Lung (tissue), 12 donors: ENCODE results near the gene XXYLT1. TPM values are rescaled to one million over a fixed set of nuclear protein-coding genes. Genes with fewer than 3 reads are reported as not detected.

Source experiments
- ATAC-seq: fragments of 200-7000 bp; cut with Tn5 transposase; one replicate; pipeline ENCODE4 v1.9.1; 2020; ENCODE audit warnings: moderate number of reproducible peaks; ENCODE audit not compliant: insufficient read depth, low FRiP score
- DNase-seq, 3 donors: peaks; one replicate each; pipeline ENCODE4 v3.0.0-alpha.2; 2013 to 2017
- H3K27ac ChIP-seq, 2 donors: one replicate each; pipeline ENCODE4 v1.5.1; 2013; ENCODE audit warnings: mild to moderate bottlenecking in 2 of 2, moderate library complexity in 2 of 2, control low read depth in 1 of 2, inconsistent platforms in 1 of 2, low read depth in 1 of 2, low read length in 1 of 2
- H3K27me3 ChIP-seq, 3 donors: one replicate each; pipeline ENCODE4 v1.5.1; 2013; ENCODE audit warnings: low read length in 2 of 3; ENCODE audit not compliant: control insufficient read depth in 3 of 3, insufficient read depth in 3 of 3
- H3K36me3 ChIP-seq, 4 donors: one replicate each; pipeline ENCODE4 v1.5.1; 2013; ENCODE audit warnings: low read length in 4 of 4, mild to moderate bottlenecking in 1 of 4, moderate library complexity in 1 of 4; ENCODE audit not compliant: control insufficient read depth in 4 of 4, insufficient read depth in 4 of 4
- H3K4me1 ChIP-seq, 5 donors: one replicate each; pipeline ENCODE4 v1.5.1; 2013; ENCODE audit warnings: low read length in 5 of 5, mild to moderate bottlenecking in 2 of 5, moderate library complexity in 1 of 5; ENCODE audit not compliant: control insufficient read depth in 5 of 5, insufficient read depth in 5 of 5
- H3K4me3 ChIP-seq: one replicate; pipeline ENCODE4 v1.5.1; 2013; ENCODE audit warnings: mild to moderate bottlenecking, control low read depth, moderate library complexity
- H3K9ac ChIP-seq, 2 donors: one replicate each; pipeline ENCODE4 v1.5.1; 2013; ENCODE audit warnings: low read length in 2 of 2, control low read depth in 1 of 2; ENCODE audit not compliant: insufficient read depth in 1 of 2
- H3K9me3 ChIP-seq, 4 donors: one replicate each; pipeline ENCODE4 v1.5.1; 2013; ENCODE audit warnings: low read length in 3 of 4, mild to moderate bottlenecking in 1 of 4, moderate library complexity in 1 of 4; ENCODE audit not compliant: control insufficient read depth in 4 of 4, insufficient read depth in 3 of 4
- WGBS, 2 donors: extraction: QIAGEN DNeasy Blood & Tissue Kit; methylation state at CpG; one replicate each; pipeline ENCODE4 v1.1.7; 2013; 5-methylcytosine and 5-hydroxymethylcytosine counted together
- polyA plus RNA-seq, 2 donors: library from polyadenylated mRNA; stranded (reverse); fragments of 200-250 nt; gene quantifications; one replicate each; pipeline ENCODE4 v1.2.1, GENCODE V29; 2013
- total RNA-seq, 2 donors: library from RNA; depleted of rRNA in 1 of 2; stranded (reverse); fragments of >200 nt in 1 of 2; gene quantifications; one replicate each; pipeline ENCODE4 v1.2.1, GENCODE V29; 2014 to 2021
- TF ChIP-seq, protein P1 (sequence below): IDR thresholded peaks from 2 replicates; pipeline ENCODE4 v1.5.1; 2012; ENCODE audit warnings: mild to moderate bottlenecking; ENCODE audit errors: control extremely low read depth, extremely low read depth
- donor health status: control.
- donor health status: control.
- donor health status: Bipolar disorder and iron deficiency.
- donor health status: healthy.
- donor health status: DM: yes; HTN: yes; CAD: no.

Gene XXYLT1
- total and polyA plus RNA-seq, 4 donors: 4.7 to 15.4 (median 11.4) TPM

DNA sequence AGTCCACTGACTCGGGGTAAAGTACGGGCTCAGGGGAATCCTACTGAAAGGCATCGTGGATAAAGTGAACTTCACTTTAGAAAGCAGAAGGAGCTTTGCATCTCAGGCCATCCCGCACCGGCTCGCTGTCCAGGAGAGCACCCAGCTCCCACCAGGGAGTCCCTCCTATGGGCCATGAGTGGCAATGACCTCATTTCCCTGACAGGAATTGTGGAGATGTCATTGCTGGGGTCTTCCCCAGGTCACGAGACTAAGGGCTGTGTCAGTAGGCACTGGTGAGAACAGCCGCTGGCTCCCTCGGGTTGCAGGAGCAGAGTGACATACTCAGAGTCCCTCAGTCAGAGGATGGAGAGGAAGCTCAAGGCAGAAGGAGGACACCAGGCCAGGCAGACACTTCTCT, 97.3 kb downstream of the XXYLT1 start:
- ATAC-seq: no peak
- peaks cover 0 to 10% (median 8%) of the 10 kb centered on the region in 5 donors for H3K4me1 ChIP-seq

DNA sequence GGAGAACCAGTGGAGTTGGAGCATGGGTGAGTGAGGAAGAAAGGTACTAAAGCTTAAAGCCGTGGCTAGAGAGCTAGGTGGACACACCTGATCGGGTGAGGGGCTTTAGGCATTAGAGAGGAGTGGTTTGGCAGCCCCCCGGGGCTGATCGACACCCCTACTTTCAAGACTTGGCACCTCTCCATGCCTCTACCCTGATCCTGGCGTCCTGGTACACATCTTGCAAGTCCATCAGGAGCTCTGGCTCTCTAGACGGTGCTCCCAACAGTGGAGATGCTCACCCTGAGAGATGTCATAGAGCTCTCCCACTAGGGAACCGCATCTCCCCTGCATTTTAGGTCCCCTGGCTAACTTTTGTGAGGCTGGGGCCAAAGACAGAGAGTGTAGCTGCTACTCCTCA, 98.1 kb downstream of the XXYLT1 start:
- H3K4me1 ChIP-seq: peaks cover 0 to 5% (median under 1%) of the 10 kb centered on the region in 5 donors
- H3K4me3 ChIP-seq: no peak overlapping the region
- H3K36me3 ChIP-seq: peaks cover 0 to 5% (median 0%) of the 10 kb centered on the region in 4 donors
- DNase-seq (no peak), ATAC-seq (no peak)
- no peaks in the 10 kb centered on the region for H3K27me3 ChIP-seq
- TF ChIP-seq, protein P1, sequence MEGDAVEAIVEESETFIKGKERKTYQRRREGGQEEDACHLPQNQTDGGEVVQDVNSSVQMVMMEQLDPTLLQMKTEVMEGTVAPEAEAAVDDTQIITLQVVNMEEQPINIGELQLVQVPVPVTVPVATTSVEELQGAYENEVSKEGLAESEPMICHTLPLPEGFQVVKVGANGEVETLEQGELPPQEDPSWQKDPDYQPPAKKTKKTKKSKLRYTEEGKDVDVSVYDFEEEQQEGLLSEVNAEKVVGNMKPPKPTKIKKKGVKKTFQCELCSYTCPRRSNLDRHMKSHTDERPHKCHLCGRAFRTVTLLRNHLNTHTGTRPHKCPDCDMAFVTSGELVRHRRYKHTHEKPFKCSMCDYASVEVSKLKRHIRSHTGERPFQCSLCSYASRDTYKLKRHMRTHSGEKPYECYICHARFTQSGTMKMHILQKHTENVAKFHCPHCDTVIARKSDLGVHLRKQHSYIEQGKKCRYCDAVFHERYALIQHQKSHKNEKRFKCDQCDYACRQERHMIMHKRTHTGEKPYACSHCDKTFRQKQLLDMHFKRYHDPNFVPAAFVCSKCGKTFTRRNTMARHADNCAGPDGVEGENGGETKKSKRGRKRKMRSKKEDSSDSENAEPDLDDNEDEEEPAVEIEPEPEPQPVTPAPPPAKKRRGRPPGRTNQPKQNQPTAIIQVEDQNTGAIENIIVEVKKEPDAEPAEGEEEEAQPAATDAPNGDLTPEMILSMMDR: no peak
- no peak overlapping the region for H3K27ac ChIP-seq
- WGBS, 2 donors: 92 to 96% methylated on average over 7 of the region's 7 CpGs
- H3K9ac ChIP-seq: no peak overlapping the region
- no peaks in the 10 kb centered on the region for H3K9me3 ChIP-seq

More for the DNA sequence above, 97.3 kb downstream of the XXYLT1 start:
- no peak overlapping the region for H3K27ac ChIP-seq
- H3K9ac ChIP-seq: no peak overlapping the region
- H3K36me3 ChIP-seq: peaks cover 0 to 5% (median 0%) of the 10 kb centered on the region in 4 donors
- whole genome bisulfite sequencing, 2 donors: 83 to 84% methylated on average over 9 of the region's 9 CpGs
- no peaks in the 10 kb centered on the region for H3K27me3 ChIP-seq
- DNase-seq: no peak
- TF ChIP-seq, protein P1: no peak
- H3K9me3 ChIP-seq: no peaks in the 10 kb centered on the region
- H3K4me3 ChIP-seq: no peak overlapping the region

DNA sequence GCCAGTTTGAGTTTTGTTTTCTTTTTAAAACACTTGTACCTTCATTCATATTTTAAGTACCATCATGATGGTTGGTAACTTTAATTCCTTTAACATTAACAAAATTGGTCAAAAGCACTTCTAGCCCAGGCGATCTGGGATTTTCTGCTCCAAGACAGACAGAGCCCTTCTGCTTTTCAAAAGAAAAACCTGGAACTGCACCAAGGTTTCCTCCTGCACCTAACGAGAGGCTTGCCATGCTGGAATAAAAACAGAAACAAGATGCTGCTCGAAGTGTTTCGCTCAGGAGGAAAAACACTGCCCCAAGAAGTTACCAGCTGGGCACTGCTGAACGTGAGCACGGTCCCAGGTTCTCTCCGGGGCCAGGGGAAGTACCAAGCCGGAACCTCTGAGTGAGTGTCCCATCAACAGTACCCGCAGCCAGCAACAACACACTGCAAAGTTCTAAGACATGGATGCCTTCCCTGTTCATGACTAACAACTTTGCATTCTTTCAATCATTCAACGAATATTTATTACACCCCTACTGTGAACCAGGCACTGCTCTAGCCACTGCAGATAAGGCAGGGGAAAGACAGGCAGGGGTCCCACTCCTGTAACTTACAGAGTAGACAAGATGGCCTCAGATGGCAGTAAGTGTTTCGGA, 98.8 kb downstream of the XXYLT1 start:
- TF ChIP-seq, protein P1: no peak
- H3K4me3 ChIP-seq: no peak overlapping the region
- H3K4me1 ChIP-seq: peaks cover 0 to 5% (median 0%) of the 10 kb centered on the region in 5 donors
- no peaks in the 10 kb centered on the region for H3K27me3 ChIP-seq
- no peaks in the 10 kb centered on the region for H3K9me3 ChIP-seq
- no peak overlapping the region for H3K9ac ChIP-seq
- DNase-seq: no peak
- H3K36me3 ChIP-seq: peaks cover 0 to 5% (median 0%) of the 10 kb centered on the region in 4 donors
- no peak for ATAC-seq
- 24 to 30% methylated on average over 11 of the region's 11 CpGs for WGBS, 2 donors
- no peak overlapping the region for H3K27ac ChIP-seq
